ENCODE data around the gene MAP7D3.

Gene MAP7D3

DNA sequence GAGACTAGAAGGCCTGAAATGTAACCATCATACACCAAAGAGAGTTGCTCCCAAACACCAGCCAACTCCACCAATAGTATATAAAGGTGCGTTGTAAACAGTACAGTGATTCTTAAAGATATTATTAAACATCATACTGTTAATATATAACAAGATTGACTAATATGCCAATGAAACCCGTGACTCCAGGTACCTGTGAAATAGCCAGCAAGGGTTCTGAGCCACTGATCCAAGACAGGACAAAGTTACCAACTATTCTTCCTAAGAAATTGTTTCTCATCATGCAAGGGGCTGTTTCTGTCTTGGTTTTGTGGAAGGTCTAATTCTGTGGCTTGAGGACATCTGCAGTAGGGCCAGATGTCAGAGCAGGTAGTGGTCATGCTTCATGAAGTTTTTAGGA is 56.7 kb downstream of the MAP7D3 start:
- Histone ChIP-seq H3K9me3 (ENCODE audit: control insufficient read depth, low read length) (no peaks in the 10 kb centered on the region), H3K36me3 (ENCODE audit: control insufficient read depth, insufficient read depth, low read length) (no peaks in the 10 kb centered on the region), H3K27ac (no peak overlapping the region), H3K79me2 (peaks cover 3% of the 10 kb centered on the region), H3K4me2 (ENCODE audit: low read length) (no peak overlapping the region), H3K9ac (no peak overlapping the region), H3K27me3 (ENCODE audit: control insufficient read depth, insufficient read depth, low read length) (no peaks in the 10 kb centered on the region), H3K4me1 (peaks cover 7% of the 10 kb centered on the region), H3K4me3 (ENCODE audit: low read depth, low read length) (no peak overlapping the region), H2AFZ (no peak overlapping the region)
- TF ChIP-seq, protein P1, sequence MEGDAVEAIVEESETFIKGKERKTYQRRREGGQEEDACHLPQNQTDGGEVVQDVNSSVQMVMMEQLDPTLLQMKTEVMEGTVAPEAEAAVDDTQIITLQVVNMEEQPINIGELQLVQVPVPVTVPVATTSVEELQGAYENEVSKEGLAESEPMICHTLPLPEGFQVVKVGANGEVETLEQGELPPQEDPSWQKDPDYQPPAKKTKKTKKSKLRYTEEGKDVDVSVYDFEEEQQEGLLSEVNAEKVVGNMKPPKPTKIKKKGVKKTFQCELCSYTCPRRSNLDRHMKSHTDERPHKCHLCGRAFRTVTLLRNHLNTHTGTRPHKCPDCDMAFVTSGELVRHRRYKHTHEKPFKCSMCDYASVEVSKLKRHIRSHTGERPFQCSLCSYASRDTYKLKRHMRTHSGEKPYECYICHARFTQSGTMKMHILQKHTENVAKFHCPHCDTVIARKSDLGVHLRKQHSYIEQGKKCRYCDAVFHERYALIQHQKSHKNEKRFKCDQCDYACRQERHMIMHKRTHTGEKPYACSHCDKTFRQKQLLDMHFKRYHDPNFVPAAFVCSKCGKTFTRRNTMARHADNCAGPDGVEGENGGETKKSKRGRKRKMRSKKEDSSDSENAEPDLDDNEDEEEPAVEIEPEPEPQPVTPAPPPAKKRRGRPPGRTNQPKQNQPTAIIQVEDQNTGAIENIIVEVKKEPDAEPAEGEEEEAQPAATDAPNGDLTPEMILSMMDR (IDR thresholded peaks at IDR 0.05), result no peak

- peaks cover 7% of the 10 kb centered on the region for H3K4me1 ChIP-seq
- H3K4me2 ChIP-seq (ENCODE audit: low read length), result no peak overlapping the region
- H3K4me3 ChIP-seq (ENCODE audit: low read depth, low read length), result no peak overlapping the region
- no peak overlapping the region for H3K9ac ChIP-seq
- H3K36me3 ChIP-seq (ENCODE audit: control insufficient read depth, insufficient read depth, low read length), result no peaks in the 10 kb centered on the region
- no peak overlapping the region for H2AFZ ChIP-seq
- H3K27me3 ChIP-seq (ENCODE audit: control insufficient read depth, insufficient read depth, low read length), result no peaks in the 10 kb centered on the region
- TF ChIP-seq, protein P1 (IDR thresholded peaks at IDR 0.05), result no peak
- H3K9me3 ChIP-seq (ENCODE audit: control insufficient read depth, low read length), result no peaks in the 10 kb centered on the region
- no peak overlapping the region for H3K27ac ChIP-seq
- H3K79me2 ChIP-seq, result peaks cover 3% of the 10 kb centered on the region
Measured at GRCh38 chrX:136193771-136194170, 57.4 kb downstream of the MAP7D3 start.

DNA sequence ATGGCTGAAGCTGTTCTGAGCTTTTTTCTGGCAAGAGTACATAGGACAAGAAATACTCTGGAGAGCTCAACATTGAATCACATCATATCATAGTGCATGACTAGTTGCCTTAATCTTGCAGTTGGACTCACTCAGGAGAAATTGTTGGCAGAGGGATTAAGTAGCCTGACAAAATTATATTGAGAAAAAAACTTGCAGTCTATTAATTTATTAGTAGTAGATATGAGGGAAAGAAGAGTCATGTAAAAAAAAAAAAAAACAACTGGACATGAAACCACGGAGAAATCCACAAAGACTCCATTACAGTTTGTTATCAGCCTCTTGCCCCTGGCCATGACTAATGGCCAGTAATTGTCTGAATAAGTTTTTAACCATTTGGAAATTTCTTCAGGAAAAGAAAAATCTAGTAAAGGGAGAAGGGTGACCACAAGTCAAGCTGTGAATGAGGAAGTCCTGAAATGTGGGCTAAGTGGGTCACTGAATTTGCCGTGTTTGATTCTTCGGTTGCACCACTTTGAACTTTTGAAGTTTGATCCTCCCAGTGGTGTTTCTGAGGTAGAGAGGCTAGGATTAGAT is 58.3 kb downstream of the MAP7D3 start:
- Histone ChIP-seq H3K4me1 (peaks cover 9% of the 10 kb centered on the region), H3K27ac (no peak overlapping the region)

DNA sequence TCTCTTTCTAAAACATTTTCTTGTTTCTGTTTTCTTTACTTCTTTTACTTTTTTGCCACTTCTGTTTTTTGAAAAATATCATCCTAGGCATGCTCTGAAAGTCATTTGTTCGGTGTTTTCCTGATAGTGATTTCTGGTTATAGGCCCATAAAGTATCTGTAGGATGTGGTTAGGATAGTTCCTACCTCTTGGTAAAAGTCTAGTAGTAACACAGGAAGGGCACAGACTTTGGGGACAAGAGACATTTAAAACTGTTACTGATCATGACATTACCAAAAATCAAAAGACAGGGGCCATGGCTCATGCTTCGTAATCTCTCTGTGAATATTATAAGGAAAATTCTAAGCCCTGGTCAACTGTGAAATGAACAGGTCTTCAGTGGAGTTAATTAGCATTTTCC is 59.1 kb downstream of the MAP7D3 start:
- H3K9me3 ChIP-seq (ENCODE audit: control insufficient read depth, low read length), result no peaks in the 10 kb centered on the region
- H3K79me2 ChIP-seq, result peaks cover 3% of the 10 kb centered on the region
- no peaks in the 10 kb centered on the region for H3K27me3 ChIP-seq (ENCODE audit: control insufficient read depth, insufficient read depth, low read length)
- H3K4me3 ChIP-seq (ENCODE audit: low read depth, low read length), result no peak overlapping the region
- no peak overlapping the region for H3K9ac ChIP-seq
- TF ChIP-seq, protein P1 (IDR thresholded peaks at IDR 0.05), result no peak
- no peak overlapping the region for H2AFZ ChIP-seq
- H3K4me2 ChIP-seq (ENCODE audit: low read length), result no peak overlapping the region
- no peak overlapping the region for H3K27ac ChIP-seq
- peaks cover 9% of the 10 kb centered on the region for H3K4me1 ChIP-seq
- H3K36me3 ChIP-seq (ENCODE audit: control insufficient read depth, insufficient read depth, low read length), result no peaks in the 10 kb centered on the region

More for the DNA sequence above, 58.3 kb downstream of the MAP7D3 start:
- Histone ChIP-seq H2AFZ (no peak overlapping the region), H3K4me2 (ENCODE audit: low read length) (no peak overlapping the region), H3K27me3 (ENCODE audit: control insufficient read depth, insufficient read depth, low read length) (no peaks in the 10 kb centered on the region), H3K36me3 (ENCODE audit: control insufficient read depth, insufficient read depth, low read length) (no peaks in the 10 kb centered on the region), H3K79me2 (peaks cover 3% of the 10 kb centered on the region), H3K4me3 (ENCODE audit: low read depth, low read length) (no peak overlapping the region), H3K9me3 (ENCODE audit: control insufficient read depth, low read length) (no peaks in the 10 kb centered on the region), H3K9ac (no peak overlapping the region)
- TF ChIP-seq, protein P1 (IDR thresholded peaks at IDR 0.05), result no peak

GRCh38 chrX:136191171-136191570 is 60.0 kb downstream of the MAP7D3 start:
- Histone ChIP-seq H3K27me3 (ENCODE audit: control insufficient read depth, insufficient read depth, low read length) (no peaks in the 10 kb centered on the region), H3K9me3 (ENCODE audit: control insufficient read depth, low read length) (no peaks in the 10 kb centered on the region), H3K27ac (no peak overlapping the region), H3K36me3 (ENCODE audit: control insufficient read depth, insufficient read depth, low read length) (no peaks in the 10 kb centered on the region), H3K79me2 (peaks cover 5% of the 10 kb centered on the region), H3K4me1 (peaks cover 9% of the 10 kb centered on the region), H3K4me3 (ENCODE audit: low read depth, low read length) (no peak overlapping the region), H3K4me2 (ENCODE audit: low read length) (no peak overlapping the region), H3K9ac (no peak overlapping the region), H2AFZ (no peak overlapping the region)
- TF ChIP-seq, protein P1 (IDR thresholded peaks at IDR 0.05), result no peak
